Measurements from ENCODE around the gene PELI1.
A peak's percentile ranks its signal among the peaks of the same experiment; 100 is the strongest.

The PELI1 gene

GRCh38 chr2:64056021-64056420, 88.2 kb downstream of the PELI1 start:
- TF ChIP-seq TCF12 (IDR thresholded peaks at IDR 0.05; ENCODE audit: low read depth) (no peak), EP300 (IDR thresholded peaks at IDR 0.05; ENCODE audit: borderline replicate concordance) (no peak), ZBTB7A (IDR thresholded peaks at IDR 0.05; ENCODE audit: low read depth) (no peak), NFIC (IDR thresholded peaks at IDR 0.05) (no peak), FOXM1 (IDR thresholded peaks at IDR 0.05; ENCODE audit: borderline replicate concordance, low read depth) (no peak), CEBPB (IDR thresholded peaks at IDR 0.05) (no peak), YY1 (IDR thresholded peaks at IDR 0.05; ENCODE audit: low read depth) (no peak), RAD21 (IDR thresholded peaks at IDR 0.05; ENCODE audit: low read depth) (no peak), CREB1 (IDR thresholded peaks at IDR 0.05; ENCODE audit: low read depth) (no peak), MAX (IDR thresholded peaks at IDR 0.05) (no peak), REST (IDR thresholded peaks at IDR 0.05; ENCODE audit: low read depth) (no peak), EGR1 (IDR thresholded peaks at IDR 0.05) (no peak), TEAD4 (IDR thresholded peaks at IDR 0.05) (no peak), TAF1 (IDR thresholded peaks at IDR 0.05; ENCODE audit: low read depth) (no peak), USF1 (IDR thresholded peaks at IDR 0.05) (no peak)

- TF ChIP-seq ZBTB7A (IDR thresholded peaks at IDR 0.05; ENCODE audit: low read depth) (no peak), CREB1 (IDR thresholded peaks at IDR 0.05; ENCODE audit: low read depth) (no peak), TEAD4 (IDR thresholded peaks at IDR 0.05) (no peak), MAX (IDR thresholded peaks at IDR 0.05) (no peak)
Observed at GRCh38 chr2:64054161-64054915, 89.9 kb downstream of the PELI1 start.

- no peak for TF ChIP-seq YY1 (IDR thresholded peaks at IDR 0.05; ENCODE audit: low read depth)
- TF ChIP-seq CREB1 (IDR thresholded peaks at IDR 0.05; ENCODE audit: low read depth) = no peak
- TF ChIP-seq USF1 (IDR thresholded peaks at IDR 0.05) = no peak
- no peak for TF ChIP-seq RAD21 (IDR thresholded peaks at IDR 0.05; ENCODE audit: low read depth)
- TF ChIP-seq FOXM1 (IDR thresholded peaks at IDR 0.05; ENCODE audit: borderline replicate concordance, low read depth) = no peak
- TF ChIP-seq NFIC (IDR thresholded peaks at IDR 0.05) = peak; percentile 32; the same call in 1 of the 2 replicates
- no peak for TF ChIP-seq EP300 (IDR thresholded peaks at IDR 0.05; ENCODE audit: borderline replicate concordance)
Observed at GRCh38 chr2:64052463-64053241, 91.6 kb downstream of the PELI1 start.

GRCh38 chr2:64049633-64050220, 94.5 kb downstream of the PELI1 start:
- TF ChIP-seq RAD21 (IDR thresholded peaks at IDR 0.05; ENCODE audit: low read depth) (peak; percentile 97), TAF1 (IDR thresholded peaks at IDR 0.05; ENCODE audit: low read depth) (no peak)

GRCh38 chr2:64045938-64046337, 98.3 kb downstream of the PELI1 start:
- TF ChIP-seq TAF1 (IDR thresholded peaks at IDR 0.05; ENCODE audit: low read depth) (no peak), YY1 (IDR thresholded peaks at IDR 0.05; ENCODE audit: low read depth) (no peak)

All from Ishikawa (cell line).